Measurements from ENCODE around the gene ATF6. TPM values are rescaled to one million over a fixed set of nuclear protein-coding genes. Genes with fewer than 3 reads are reported as not detected.
A peak's percentile ranks its signal among the peaks of the same experiment; 100 is the strongest.

The ATF6 gene
- total and polyA plus RNA-seq, 5 experiments from 2014 or later: 15.8 to 24.3 (median 17.6) TPM

GRCh38 chr1:161940866-161941591 is 174.9 kb downstream of the ATF6 start:
- H3K9me3 Mint-ChIP-seq: no peaks in the 10 kb centered on the region
- DNase-seq (no peak), ATAC-seq (no peak)
- POLR2A ChIA-PET: no interaction called here
- H3K4me1 Mint-ChIP-seq: peaks cover 9 to 19% (median 10%) of the 10 kb centered on the region in 4 donors
- H3K36me3 Mint-ChIP-seq: peaks cover 15 to 51% (median 40%) of the 10 kb centered on the region in 3 donors
- H3K27me3 Mint-ChIP-seq: no peaks in the 10 kb centered on the region
- peak overlapping the region in 2 of 10 donors; percentile 16 to 45 for H3K27ac Mint-ChIP-seq
- H3K4me3 Mint-ChIP-seq: no peak overlapping the region

- no peak for ATAC-seq
- POLR2A ChIA-PET: interaction anchor here (0.6 kb wide), 1 partner anchor 200 kb away, joined by 3 read pairs; no protein-coding TSS in a partner anchor
- no peaks in the 10 kb centered on the region for H3K27me3 Mint-ChIP-seq
- H3K4me3 Mint-ChIP-seq: no peak overlapping the region
- H3K4me1 Mint-ChIP-seq: peaks cover 4 to 13% (median 9%) of the 10 kb centered on the region in 4 donors
- peak overlapping the region in 1 of 10 donors; percentile 51 for H3K27ac Mint-ChIP-seq
- no peak for DNase-seq
- H3K9me3 Mint-ChIP-seq: no peaks in the 10 kb centered on the region
- peaks cover 15 to 48% (median 38%) of the 10 kb centered on the region in 3 donors for H3K36me3 Mint-ChIP-seq
These were observed 175.8 kb downstream of the ATF6 start for GRCh38 chr1:161941726-161942436.

- H3K36me3 Mint-ChIP-seq: peaks cover 15 to 52% (median 38%) of the 10 kb centered on the region in 3 donors
- H3K4me1 Mint-ChIP-seq: peaks cover 3 to 17% (median 10%) of the 10 kb centered on the region in 4 donors
- no peak overlapping the region for H3K4me3 Mint-ChIP-seq
- H3K27ac Mint-ChIP-seq: peak overlapping the region in 1 of 10 donors; percentile 75
- H3K9me3 Mint-ChIP-seq: no peaks in the 10 kb centered on the region
- H3K27me3 Mint-ChIP-seq: no peaks in the 10 kb centered on the region
- POLR2A ChIA-PET: interaction anchor here (1.1 kb wide), 1 partner anchor 24 kb away, joined by 3 read pairs; no protein-coding TSS in a partner anchor
- DNase-seq: no peak
- ATAC-seq: no peak
These were observed 177.6 kb downstream of the ATF6 start for GRCh38 chr1:161943737-161944136.

- POLR2A ChIA-PET: interaction anchor here (1.1 kb wide), 1 partner anchor 25 kb away, joined by 3 read pairs; no protein-coding TSS in a partner anchor
- Mint-ChIP-seq H3K9me3 (no peaks in the 10 kb centered on the region), H3K4me1 (peaks cover 5 to 18% (median 10%) of the 10 kb centered on the region in 4 donors), H3K27me3 (no peaks in the 10 kb centered on the region), H3K36me3 (peaks cover 15 to 52% (median 39%) of the 10 kb centered on the region in 3 donors), H3K4me3 (no peak overlapping the region), H3K27ac (peak overlapping the region in 1 of 10 donors; percentile 29)
- DNase-seq: no peak
- ATAC-seq: no peak
These were observed 178.3 kb downstream of the ATF6 start for GRCh38 chr1:161944381-161944780.

GRCh38 chr1:161945306-161946060 is 179.4 kb downstream of the ATF6 start:
- POLR2A ChIA-PET: no interaction called here
- Mint-ChIP-seq H3K4me3 (no peak overlapping the region), H3K4me1 (peaks cover 5 to 24% (median 10%) of the 10 kb centered on the region in 4 donors), H3K27me3 (no peaks in the 10 kb centered on the region), H3K9me3 (no peaks in the 10 kb centered on the region), H3K27ac (peak overlapping the region in 1 of 10 donors; percentile 48), H3K36me3 (peaks cover 20 to 52% (median 50%) of the 10 kb centered on the region in 3 donors)
- DNase-seq (no peak), ATAC-seq (no peak)

GRCh38 chr1:161946071-161946987 is 180.2 kb downstream of the ATF6 start:
- no peaks in the 10 kb centered on the region for H3K9me3 Mint-ChIP-seq
- H3K36me3 Mint-ChIP-seq: peaks cover 18 to 50% (median 47%) of the 10 kb centered on the region in 3 donors
- H3K4me3 Mint-ChIP-seq: no peak overlapping the region
- peaks cover 5 to 27% (median 11%) of the 10 kb centered on the region in 4 donors for H3K4me1 Mint-ChIP-seq
- POLR2A ChIA-PET: no interaction called here
- no peak for ATAC-seq
- DNase-seq: no peak
- no peaks in the 10 kb centered on the region for H3K27me3 Mint-ChIP-seq
- H3K27ac Mint-ChIP-seq: peak overlapping the region in 1 of 10 donors; percentile 48

GRCh38 chr1:161948435-161948834 is 182.3 kb downstream of the ATF6 start:
- H3K4me3 Mint-ChIP-seq: no peak overlapping the region
- DNase-seq: no peak

GRCh38 chr1:161949548-161949947 is 183.4 kb downstream of the ATF6 start:
- Mint-ChIP-seq H3K4me1 (peaks cover 21 to 53% (median 29%) of the 10 kb centered on the region in 4 donors), H3K9me3 (peaks cover 0 to 3% (median 0%) of the 10 kb centered on the region in 9 donors), H3K36me3 (peaks cover 5 to 29% (median 23%) of the 10 kb centered on the region in 3 donors), H3K27me3 (no peaks in the 10 kb centered on the region), H3K4me3 (no peak overlapping the region), H3K27ac (peak overlapping the region in 1 of 10 donors; percentile 67)
- POLR2A ChIA-PET: no interaction called here
- ATAC-seq (no peak), DNase-seq (no peak)

More at GRCh38 chr1:161948435-161948834, 182.3 kb downstream of the ATF6 start:
- H3K27me3 Mint-ChIP-seq: no peaks in the 10 kb centered on the region
- ATAC-seq: no peak
- H3K4me1 Mint-ChIP-seq: peaks cover 14 to 46% (median 23%) of the 10 kb centered on the region in 4 donors
- no peak overlapping the region for H3K27ac Mint-ChIP-seq
- POLR2A ChIA-PET: no interaction called here
- peaks cover 0 to 3% (median 0%) of the 10 kb centered on the region in 9 donors for H3K9me3 Mint-ChIP-seq
- peaks cover 10 to 36% (median 30%) of the 10 kb centered on the region in 3 donors for H3K36me3 Mint-ChIP-seq

- peaks cover 21 to 61% (median 35%) of the 10 kb centered on the region in 4 donors for H3K4me1 Mint-ChIP-seq
- peak overlapping the region in 1 of 10 donors; percentile 2 for H3K27ac Mint-ChIP-seq
- no peak for ATAC-seq
- peaks cover 0 to 3% (median 0%) of the 10 kb centered on the region in 9 donors for H3K9me3 Mint-ChIP-seq
- H3K36me3 Mint-ChIP-seq: peaks cover 5 to 22% (median 17%) of the 10 kb centered on the region in 3 donors
- POLR2A ChIA-PET: no interaction called here
- H3K27me3 Mint-ChIP-seq: no peaks in the 10 kb centered on the region
- DNase-seq: no peak
- no peak overlapping the region for H3K4me3 Mint-ChIP-seq
These were observed 184.3 kb downstream of the ATF6 start for GRCh38 chr1:161950377-161950776.

- H3K4me1 Mint-ChIP-seq: peaks cover 20 to 61% (median 37%) of the 10 kb centered on the region in 4 donors
- no peaks in the 10 kb centered on the region for H3K27me3 Mint-ChIP-seq
- peaks cover 5 to 17% (median 10%) of the 10 kb centered on the region in 3 donors for H3K36me3 Mint-ChIP-seq
- DNase-seq (no peak), ATAC-seq (no peak)
- H3K27ac Mint-ChIP-seq: peak overlapping the region in 3 of 10 donors; percentile 23 to 32 (median 26)
- H3K4me3 Mint-ChIP-seq: no peak overlapping the region
- POLR2A ChIA-PET: no interaction called here
- H3K9me3 Mint-ChIP-seq: peaks cover 0 to 3% (median 0%) of the 10 kb centered on the region in 9 donors
These were observed 185.5 kb downstream of the ATF6 start for GRCh38 chr1:161951646-161952045.

GRCh38 chr1:161952607-161953172 is 186.6 kb downstream of the ATF6 start:
- Mint-ChIP-seq H3K36me3 (peaks cover 5 to 20% (median 10%) of the 10 kb centered on the region in 3 donors), H3K4me1 (peaks cover 17 to 55% (median 38%) of the 10 kb centered on the region in 4 donors), H3K27ac (peak overlapping the region in 1 of 10 donors; percentile 6), H3K4me3 (no peak overlapping the region), H3K27me3 (no peaks in the 10 kb centered on the region), H3K9me3 (peaks cover 0 to 3% (median 0%) of the 10 kb centered on the region in 9 donors)
- no peak for ATAC-seq
- POLR2A ChIA-PET: interaction anchor here (0.9 kb wide), 1 partner anchor 34 kb away, joined by 3 read pairs; no protein-coding TSS in a partner anchor
- DNase-seq: no peak

Measured in naive thymus-derived CD8-positive, alpha-beta T cell (primary cell).